ENCODE results near the gene PDE4DIP.
"Not testable (repeated sequence)": the region's sequence is repeated elsewhere in the genome, so short reads cannot be mapped to it uniquely, and the experiment has no call there.

The PDE4DIP gene

DNA sequence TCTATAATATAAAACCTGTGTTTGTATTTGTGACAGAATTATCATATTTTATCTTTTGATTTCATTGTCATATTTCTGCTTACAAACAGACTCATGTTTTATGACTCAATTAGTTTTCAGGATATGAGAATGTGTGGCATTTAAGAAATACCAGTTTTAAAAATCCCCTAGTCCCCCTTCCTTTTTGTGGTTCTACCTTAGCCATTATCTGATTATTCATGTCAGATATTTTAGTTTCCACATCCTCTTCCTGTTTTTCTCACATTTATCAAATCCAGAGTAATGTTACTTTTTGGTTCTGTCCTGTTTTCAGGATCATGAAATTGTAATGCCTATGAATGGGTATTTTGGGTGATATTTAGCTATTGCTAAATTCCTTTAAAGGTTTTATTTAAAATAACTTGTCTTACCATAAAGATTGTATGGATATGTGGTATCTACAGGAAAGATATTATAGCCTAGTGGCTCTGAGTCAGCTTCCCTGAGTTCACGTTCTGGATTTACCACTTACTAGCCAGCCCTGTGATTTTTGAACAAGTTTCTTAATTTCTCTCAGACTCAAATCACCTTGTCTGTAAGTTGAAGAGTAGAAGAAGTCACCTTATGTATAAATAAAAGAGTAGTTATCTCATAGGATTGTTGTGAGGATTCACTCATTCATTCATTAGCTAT is 131.8 kb downstream of the PDE4DIP start:
- not testable (repeated sequence) for DNase-seq

DNA sequence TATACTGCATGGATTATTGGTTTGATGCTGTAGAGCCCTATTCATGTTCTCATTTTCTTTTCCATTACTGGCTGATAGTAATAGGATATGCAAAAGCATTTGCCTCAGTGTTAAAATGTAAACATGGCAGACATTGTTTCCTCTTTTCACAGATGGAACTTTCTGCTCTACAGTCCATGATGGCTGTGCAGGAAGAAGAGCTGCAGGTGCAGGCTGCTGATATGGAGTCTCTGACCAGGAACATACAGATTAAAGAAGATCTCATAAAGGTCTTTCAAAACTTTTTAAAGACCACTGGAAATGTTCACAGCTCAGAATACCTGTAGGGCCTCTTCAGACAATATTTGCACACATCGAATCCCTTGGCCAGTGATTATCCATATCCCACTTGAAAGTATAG is 133.6 kb downstream of the PDE4DIP start:
- not testable (repeated sequence) for DNase-seq

DNA sequence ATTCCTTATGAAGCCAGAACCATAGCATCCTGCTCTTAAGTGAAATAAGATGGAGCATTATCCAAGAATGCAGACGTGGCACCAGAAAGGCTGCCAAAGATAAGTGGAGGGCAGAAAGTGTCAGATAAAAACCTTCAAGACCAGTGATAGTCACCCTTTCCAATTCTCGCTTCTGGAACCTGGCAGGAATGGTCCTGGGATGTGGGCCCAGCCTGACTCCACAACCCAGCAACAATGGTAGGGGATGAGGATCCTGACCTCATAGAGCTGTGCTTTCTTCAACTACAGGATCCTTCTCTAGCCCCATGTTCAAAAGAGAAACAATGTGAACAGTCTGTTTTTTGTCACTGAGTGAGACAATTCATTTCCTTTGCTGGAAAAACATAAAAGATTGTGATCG is 145.2 kb downstream of the PDE4DIP start:
- not testable (repeated sequence) for DNase-seq

DNA sequence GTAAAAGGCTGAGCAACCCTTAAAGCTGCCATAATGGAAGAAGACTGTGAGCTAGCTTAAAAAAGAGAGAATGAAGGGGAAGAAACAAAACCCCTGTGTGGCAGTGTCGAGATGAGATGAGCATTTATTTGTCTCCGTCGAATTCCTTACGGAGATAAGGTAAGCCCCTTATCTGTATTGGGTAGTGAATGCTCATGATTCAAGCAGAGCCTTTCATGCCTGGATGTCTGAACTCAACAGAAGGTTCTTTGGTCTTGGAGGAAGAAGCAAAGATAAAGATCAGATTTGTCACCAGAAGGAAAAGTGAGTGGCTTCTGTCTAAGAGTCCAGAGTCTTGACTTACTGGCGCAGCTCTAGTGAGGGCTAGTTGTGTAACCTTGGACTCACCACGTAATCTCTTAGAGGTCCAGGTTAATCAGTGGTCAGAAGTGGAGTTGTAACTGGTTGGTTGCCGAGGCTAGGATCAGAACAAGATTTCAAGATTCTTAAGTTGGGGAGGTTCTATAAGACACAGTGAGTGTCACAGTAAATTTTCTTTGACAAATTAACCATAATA is 146.1 kb downstream of the PDE4DIP start:
- DNase-seq = not testable (repeated sequence)

DNA sequence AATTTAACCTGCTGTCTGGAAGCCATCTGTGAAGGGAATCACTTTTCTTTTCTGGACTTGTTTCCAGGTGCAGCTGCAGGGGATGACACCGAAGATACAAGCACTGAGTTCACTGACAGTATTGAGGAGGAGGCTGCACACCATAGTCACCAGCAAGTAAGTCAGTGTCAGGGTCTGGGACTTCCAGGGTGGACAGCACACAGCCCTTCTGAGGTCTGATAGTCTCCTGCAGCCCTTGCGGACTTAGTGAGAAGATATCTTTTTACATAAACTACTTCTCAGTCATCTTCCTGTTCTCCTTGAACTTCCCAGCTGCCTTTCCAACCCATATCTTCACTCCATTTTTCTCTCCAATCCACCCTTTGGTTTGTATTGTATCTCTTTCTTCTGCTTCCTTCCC is 147.6 kb downstream of the PDE4DIP start:
- DNase-seq = not testable (repeated sequence)

DNA sequence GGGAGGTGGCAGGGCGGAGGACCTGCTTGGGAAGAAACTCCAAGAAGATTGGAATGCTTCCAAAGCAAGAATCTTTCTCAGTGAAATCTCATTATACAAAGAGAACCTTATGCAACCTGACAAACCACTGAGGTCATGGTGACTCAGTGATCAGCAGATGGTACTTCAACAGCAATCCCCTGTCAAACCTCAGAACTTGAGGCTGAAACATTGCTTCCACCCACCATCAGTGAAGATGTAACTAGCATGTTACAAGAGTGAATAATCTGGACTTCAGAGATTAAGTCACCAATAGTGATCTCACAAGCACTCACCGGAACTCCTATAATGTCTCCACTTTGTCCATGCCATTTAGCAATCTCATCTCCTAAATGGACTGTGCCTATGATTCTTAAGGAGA is 148.1 kb downstream of the PDE4DIP start:
- not testable (repeated sequence) for DNase-seq

DNA sequence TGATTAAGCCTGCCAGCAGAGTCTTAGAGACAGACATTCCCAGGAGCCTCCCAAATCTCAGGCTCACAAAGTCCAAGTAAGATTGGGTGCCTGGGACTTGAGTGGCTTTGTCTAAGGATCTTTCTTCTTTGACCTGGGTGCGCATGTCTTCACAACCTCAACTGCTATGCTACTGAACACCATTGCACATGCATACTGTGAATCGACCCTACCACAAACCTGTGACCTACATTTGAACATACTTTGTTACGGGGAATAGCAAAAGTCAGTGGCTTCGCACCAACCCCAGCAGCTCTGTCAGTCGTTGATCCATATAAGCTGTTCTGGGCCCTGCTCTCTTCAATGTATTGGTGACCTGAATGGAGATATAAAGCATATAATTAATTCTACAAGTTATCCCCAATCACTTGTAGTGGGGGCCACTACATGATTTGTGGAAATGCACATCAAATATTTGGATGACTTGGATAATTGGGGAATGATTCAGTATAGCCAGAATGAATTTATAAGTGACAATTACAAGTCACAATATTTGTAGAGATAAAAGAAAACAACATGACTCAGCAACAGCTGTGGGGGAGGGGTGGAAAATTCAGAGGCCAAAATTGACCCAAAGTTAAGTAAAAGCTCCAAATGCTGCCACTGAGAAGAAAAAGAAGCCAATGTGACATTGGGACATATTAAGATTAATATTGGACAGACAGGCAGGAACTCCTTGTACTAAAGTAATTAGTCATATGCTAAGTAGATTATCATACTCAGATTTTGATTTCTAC is 152.4 kb downstream of the PDE4DIP start:
- not testable (repeated sequence) for DNase-seq

DNA sequence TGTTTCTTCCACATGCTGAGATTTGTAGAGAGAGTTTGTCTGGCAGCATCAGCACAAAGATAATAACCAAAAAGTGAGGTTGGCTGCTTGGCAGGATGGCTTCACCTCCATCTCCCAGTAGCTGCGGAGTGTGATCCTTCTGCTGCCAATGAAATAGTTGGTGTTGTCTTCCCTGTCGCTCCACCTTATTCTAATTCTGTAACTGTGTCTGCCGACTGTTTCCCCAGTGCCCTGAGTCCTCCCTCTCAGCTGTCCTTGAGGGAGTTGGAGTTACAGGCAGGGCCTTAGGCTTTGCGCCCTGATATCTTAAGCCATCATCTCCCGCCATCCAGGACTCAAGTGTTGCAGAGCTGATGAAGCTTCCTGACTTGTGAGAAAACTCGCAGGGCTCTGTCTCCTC is 153.2 kb downstream of the PDE4DIP start:
- DNase-seq = not testable (repeated sequence)

DNA sequence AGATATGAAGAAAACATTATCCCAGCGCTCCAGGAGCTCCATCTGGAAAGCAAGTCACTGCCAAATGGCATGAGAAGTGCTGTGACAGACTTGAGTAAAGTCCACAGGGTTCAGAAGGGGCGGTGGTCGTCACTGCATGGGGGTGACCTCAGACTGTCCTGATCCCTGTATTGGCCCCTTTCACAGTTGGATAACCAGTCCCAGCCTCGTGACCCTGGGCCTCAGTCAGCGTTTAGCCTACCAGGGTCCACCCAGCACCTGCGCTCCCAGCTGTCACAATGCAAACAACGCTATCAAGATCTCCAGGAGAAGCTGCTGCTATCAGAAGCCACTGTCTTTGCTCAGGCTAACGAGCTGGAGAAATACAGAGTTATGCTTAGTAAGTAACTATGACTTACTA is 158.4 kb downstream of the PDE4DIP start:
- not testable (repeated sequence) for DNase-seq

DNA sequence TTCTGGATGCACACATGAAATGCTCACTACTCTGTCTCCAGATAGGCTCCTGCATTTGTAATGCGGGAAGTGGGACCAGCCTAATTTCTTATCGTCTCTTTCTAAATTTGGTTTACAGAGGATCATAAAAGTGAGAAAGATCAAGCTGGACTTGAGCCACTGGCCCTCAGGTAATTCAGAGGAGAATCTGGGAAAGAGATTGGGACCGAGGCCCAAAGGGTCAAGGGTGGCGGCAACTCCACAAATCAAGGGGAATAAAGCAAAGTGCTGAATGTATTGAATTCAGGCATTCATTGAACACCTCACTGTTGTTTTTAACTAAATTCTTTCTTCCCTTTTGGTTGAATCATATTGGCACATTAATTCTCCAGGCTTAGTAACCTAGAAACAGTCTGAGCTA is 164.1 kb downstream of the PDE4DIP start:
- DNase-seq = not testable (repeated sequence)

DNA sequence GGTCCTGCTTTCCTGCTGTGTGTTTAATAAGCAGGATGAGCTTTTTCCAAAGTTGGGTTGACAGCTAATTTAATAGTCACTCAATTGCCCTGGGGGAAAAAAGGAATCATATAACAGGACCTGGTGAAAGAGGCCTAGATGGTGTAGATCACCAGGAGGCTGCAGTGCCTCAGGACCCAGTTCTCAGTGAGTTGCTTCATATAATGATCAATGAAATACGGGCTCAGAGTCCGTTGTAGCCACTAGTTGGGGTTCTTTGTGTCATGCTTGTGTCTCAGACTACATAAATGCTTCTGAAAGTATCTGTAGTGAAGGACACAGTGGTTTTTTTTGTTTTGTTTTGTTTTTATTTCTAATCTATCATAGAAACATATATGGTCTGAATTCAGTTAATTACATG is 164.5 kb downstream of the PDE4DIP start:
- not testable (repeated sequence) for DNase-seq

DNA sequence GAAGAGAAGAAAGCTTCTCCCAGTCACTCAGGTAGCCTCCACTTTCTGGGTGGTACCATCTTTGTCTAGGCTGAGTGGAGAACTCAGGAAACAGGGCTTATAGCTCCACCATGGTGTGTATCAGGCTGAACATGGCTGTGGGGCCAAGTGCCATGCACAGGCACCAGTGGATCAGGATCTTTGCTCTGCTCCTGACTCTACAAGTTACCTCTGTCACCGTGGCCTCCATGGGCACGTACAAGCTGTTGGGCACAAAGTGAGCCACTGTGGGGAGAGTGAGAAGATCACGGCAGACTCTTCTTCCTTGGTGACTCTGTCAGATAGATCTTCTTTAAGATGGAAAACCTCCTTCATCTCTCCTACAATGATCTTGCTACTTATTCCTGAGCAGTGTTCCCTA is 165.5 kb downstream of the PDE4DIP start:
- DNase-seq = not testable (repeated sequence)

DNA sequence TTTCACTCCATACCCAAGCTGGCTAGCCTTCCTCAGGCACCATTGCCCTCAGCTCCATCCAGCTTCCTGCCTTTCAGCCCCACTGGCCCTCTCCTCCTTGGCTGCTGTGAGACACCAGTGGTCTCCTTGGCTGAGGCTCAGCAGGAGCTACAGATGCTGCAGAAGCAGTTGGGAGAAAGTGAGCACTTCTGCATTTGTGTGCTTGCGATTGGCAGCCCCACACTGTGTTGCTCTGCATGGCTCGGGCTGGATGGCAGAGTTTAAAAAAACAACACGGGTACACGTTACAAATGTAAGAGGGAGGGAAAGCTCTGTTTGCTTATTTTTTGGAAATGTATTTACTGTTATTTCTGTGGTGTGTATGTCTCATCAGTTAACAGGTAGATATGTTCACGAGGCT is 168.4 kb downstream of the PDE4DIP start:
- not testable (repeated sequence) for DNase-seq

DNA sequence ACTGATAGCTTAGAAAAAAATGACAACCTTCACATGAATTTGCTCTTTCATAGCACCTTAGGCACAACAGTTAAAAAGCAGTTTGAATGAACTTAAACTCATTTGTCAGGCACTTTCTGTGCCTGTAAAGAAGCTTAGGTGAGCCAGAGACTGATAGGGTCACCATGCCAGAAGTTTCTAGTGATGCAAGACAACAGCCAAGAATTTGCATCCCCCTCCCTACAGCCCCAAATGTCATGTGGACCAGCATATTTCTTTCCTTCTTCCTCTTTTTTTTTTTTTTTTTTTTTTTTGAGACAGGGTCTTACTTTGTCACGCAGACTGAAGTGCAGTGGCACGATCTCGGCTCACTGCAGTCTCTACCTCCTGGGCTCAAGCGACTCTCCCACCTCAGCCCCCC is 169.3 kb downstream of the PDE4DIP start:
- not testable (repeated sequence) for DNase-seq

DNA sequence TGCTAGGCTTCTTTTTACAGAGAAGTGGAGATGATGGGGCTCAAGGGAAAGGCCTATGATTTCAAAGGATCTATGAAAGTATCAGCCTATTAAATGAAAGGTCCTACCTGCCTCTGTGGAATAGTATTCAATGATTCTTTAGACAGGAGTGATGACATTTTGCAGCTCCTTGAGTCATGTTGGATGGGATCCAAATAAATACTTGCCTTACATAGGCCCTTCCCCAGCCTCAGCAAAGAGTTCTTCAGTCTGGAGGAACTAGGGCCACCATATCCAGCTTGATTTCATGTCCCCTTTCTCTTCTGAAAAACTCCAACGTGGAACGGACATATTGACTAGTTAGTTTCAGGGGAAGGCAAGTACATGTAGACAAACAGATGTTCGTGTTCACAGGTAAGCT is 171.3 kb downstream of the PDE4DIP start:
- not testable (repeated sequence) for DNase-seq

DNA sequence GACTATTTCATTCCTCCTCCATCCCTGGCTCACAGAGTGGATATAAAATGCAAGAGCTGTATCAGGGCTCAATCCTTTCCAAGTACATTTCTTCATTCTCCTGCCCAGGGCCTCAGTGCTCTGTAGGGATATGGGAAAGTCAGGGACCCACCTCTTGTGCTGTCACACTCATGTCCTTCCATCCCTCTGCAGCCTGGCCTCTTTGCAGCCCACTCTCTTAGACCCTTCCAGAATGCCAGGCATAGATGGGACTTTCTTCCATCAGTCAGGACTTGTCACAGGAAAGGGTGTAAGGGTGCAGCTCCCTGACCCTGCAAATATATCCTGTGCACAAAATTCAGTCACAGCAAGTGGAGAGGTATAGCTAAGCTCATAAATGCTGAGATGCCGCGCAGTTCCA is 172.4 kb downstream of the PDE4DIP start:
- not testable (repeated sequence) for DNase-seq

DNA sequence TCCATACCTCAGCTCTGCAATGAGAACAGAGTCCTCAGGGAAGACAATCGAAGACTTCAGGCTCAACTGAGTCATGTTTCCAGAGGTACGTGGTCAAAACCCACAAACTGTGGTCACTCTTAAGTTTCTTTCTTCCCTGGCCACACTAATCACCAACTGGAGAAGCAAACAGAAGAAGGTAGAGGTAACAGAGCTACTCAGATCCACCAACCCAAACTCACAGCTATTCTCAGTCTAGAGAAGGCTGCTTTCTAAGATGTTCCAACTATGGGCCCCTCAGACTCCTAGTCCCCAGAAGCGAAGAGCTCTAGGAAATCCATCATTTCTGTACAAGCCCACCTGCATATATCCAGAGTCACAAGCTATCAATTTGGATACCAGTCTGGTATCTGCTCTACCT is 174.3 kb downstream of the PDE4DIP start:
- DNase-seq = not testable (repeated sequence)

DNA sequence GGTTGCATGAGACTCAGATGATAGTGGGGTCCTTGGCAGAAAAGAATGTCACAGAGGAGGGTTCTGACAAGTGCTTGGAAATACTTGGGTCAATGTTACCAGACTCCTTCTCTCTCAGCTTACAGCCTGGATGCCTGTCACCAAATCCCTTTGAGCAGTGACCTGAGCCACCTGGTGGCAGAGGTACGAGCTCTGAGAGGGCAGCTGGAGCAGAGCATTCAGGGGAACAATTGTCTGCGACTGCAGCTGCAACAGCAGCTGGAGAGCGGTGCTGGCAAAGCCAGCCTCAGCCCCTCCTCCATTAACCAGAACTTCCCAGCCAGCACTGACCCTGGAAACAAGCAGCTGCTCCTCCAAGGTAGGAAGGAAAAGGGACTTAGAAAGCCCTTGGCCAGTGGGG is 180.1 kb downstream of the PDE4DIP start:
- not testable (repeated sequence) for DNase-seq

DNA sequence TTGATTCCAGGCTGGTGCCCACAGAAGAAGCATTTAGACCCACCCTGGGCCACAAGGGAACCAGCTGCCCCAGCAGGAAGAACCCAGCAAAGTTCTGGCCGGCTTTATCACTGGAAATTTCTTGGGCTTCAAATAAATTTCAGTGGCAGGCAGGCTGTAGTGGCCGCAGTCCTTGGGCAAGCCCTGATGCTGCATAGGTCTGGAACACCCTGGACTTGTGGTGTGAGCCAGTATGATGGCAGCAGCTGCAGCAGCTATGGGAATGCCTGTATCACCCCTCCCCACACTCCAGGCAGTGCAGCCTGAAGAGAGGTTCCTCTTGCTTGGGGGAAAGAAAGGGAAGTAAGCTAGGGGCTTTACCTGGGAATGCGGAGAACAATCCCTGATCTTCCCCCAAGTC is 189.7 kb downstream of the PDE4DIP start:
- DNase-seq = not testable (repeated sequence)

DNA sequence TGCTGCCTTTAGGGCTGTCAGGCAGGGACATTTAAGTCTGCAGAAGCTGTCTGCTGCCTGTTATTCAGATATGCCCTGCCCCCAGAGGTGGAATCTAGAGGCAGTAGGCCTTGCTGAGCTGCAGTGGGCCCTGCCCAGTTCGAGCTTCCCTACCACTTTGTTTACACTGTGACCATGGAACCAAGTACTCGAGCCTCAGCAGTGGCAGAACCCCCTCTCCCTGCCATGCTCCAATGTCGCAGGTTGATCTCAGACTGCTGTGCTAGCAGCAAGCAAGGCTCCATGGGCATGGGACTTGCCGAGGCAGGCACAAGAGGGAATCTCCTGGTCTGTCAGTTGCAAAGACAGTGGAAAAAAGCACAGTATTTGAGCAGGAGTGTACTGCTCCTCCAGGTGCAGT is 198.8 kb downstream of the PDE4DIP start:
- DNase-seq = not testable (repeated sequence)

DNA sequence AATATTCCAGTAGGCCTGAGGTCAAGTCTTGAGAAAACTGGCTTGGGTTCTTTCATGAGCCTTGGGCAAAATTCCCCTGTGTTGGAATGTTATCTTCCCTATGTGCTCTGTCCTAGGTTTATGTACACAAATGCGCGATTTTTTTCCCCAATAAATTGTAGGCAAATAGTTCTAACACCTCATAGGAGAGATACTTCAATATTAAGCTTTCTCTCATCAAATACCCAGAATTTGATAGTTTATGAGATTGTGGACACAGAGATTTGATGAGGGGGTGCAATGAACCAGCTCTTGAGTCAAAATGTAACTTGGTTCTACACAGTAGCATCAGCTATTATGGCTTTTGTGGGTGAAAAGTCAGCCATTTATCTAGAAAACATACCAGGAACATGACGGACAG is 220.4 kb downstream of the PDE4DIP start:
- not testable (repeated sequence) for DNase-seq

DNA sequence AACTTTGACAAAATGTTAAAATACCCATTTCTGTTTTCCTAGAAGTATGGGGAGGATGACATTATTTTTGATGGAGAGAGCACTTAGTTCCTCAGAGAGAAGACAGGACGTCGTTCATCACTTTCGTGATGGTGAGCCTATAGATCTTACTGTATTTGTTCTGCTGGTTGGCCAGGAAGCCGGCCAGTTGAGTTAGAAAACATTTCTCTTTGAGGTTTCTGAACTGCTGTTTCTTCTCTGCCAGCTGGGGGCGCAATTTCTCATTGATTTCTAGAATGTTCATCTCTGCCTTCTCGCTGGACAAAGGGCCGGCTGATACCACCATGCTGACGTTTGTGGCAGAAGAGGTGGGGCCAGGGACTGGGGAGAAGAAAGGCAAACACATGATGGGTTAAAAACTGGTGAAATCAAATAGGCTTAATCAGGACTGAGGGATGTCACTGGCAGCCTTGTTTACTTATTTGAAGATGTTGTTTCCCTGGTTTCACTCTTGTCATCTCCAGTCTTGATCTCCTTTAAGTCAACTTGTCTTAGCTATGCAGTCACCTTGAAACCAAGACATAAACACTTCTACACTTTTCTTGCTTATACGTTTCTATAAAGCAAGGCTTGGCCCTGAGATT is 231.4 kb downstream of the PDE4DIP start:
- not testable (repeated sequence) for DNase-seq
